ENCODE results near the gene BANP. TPM values are rescaled to one million over a fixed set of nuclear protein-coding genes. Genes with fewer than 3 reads are reported as not detected.

Gene BANP
- total and polyA plus RNA-seq, 2 donors (not counting 3 experiments of a cell fraction or from before 2014, with no cell fraction given): 22.4 to 33.8 TPM

GRCh38 chr16:87919681-87919994 lies 31.6 kb upstream of the BANP start:
- no peak overlapping the region for H2AFZ ChIP-seq (ENCODE audit: low read depth, low read length)
- H3K36me3 ChIP-seq (ENCODE audit: control insufficient read depth in 2 of 2, extremely low read depth in 1 of 2, insufficient read depth in 2 of 2, low read length in 2 of 2): no peaks in the 10 kb centered on the region
- no peaks in the 10 kb centered on the region for H3K4me1 ChIP-seq (ENCODE audit: control insufficient read depth, extremely low read depth, insufficient read depth, low read length)
- CTCF ChIA-PET: no interaction called here
- POLR2A ChIA-PET: no interaction called here
- H3K9me3 ChIP-seq (replicated peaks; ENCODE audit: control insufficient read depth, insufficient read depth, low read length): no peaks in the 10 kb centered on the region
- H3K27ac ChIP-seq (ENCODE audit: insufficient read depth, low read depth, low read length): no peak overlapping the region
- FAIRE-seq (no peak), DNase-seq (ENCODE audit: low read depth, low spot score) (no peak)
- no peaks in the 10 kb centered on the region for H3K79me2 ChIP-seq (ENCODE audit: control insufficient read depth, insufficient read depth, low read length)
- no peaks in the 10 kb centered on the region for H4K20me1 ChIP-seq (replicated peaks; ENCODE audit: control insufficient read depth, extremely low read depth, insufficient read depth, low read length)
- no peak overlapping the region for H3K9ac ChIP-seq (replicated peaks; ENCODE audit: extremely low read depth, insufficient read depth, low read length)
- peaks cover 0 to 2% of the 10 kb centered on the region in 2 experiments for H3K27me3 ChIP-seq (ENCODE audit: control insufficient read depth in 2 of 2, insufficient read depth in 2 of 2, low read length in 2 of 2)
- no peak for TF ChIP-seq POLR2A (IDR thresholded peaks at IDR 0.05; ENCODE audit: low read depth, low read length)
- TF ChIP-seq POLR2AphosphoS5 (IDR thresholded peaks at IDR 0.05; ENCODE audit: insufficient read depth, low read depth, low read length): no peak
- no peak for TF ChIP-seq GATA2 (IDR thresholded peaks at IDR 0.05; ENCODE audit: insufficient read depth, insufficient read length, low read depth, low read length)
- TF ChIP-seq JUN (IDR thresholded peaks at IDR 0.05; ENCODE audit: borderline replicate concordance, insufficient read depth, insufficient read length, low read depth): no peak
- no peak for TF ChIP-seq FOS (IDR thresholded peaks at IDR 0.05; ENCODE audit: borderline replicate concordance, insufficient read depth, low read length)
- no peak for TF ChIP-seq EZH2 (IDR thresholded peaks at IDR 0.05; ENCODE audit: borderline replicate concordance, low read depth, low read length, severe bottlenecking)
- TF ChIP-seq MYC (IDR thresholded peaks at IDR 0.05; ENCODE audit: low read depth, low read length): no peak
- TF ChIP-seq MAX (IDR thresholded peaks at IDR 0.05; ENCODE audit: insufficient read depth, insufficient read length): no peak
- no peak for TF ChIP-seq CTCF (IDR thresholded peaks at IDR 0.05; ENCODE audit: extremely low read depth in 1 of 2, insufficient read depth in 1 of 2, low read depth in 1 of 2, low read length in 2 of 2)
- dilution Hi-C loops (cut with MboI; ENCODE audit: extremely low pct_ligation_motif_present, low sequenced_read_pairs) (no loop called here), intact Hi-C loops (cut with micrococcal nuclease) (no loop called here)
- H3K4me2 ChIP-seq (ENCODE audit: insufficient read depth, low read length): no peak overlapping the region
- H3K4me3 ChIP-seq (replicated peaks in 1 of 3; ENCODE audit: insufficient read depth in 1 of 3, low read depth in 1 of 3, low read length in 3 of 3): no peak overlapping the region
- no TSS peak for BruUV-seq (replicated peaks)
- no peaks in the 10 kb centered on the region for H3K9me1 ChIP-seq (replicated peaks; ENCODE audit: control insufficient read depth, extremely low read depth, insufficient read depth, low read length)

Measured in endothelial cell of umbilical vein (primary cell).